SK-N-MC (cell line): ENCODE data around the gene PIAS4.

Experiments used
- DNase-seq: peaks from one replicate; pipeline ENCODE4 v3.0.0-alpha.2; 2011; ENCODE audit warnings: low read depth, low spot score
- H3K27ac ChIP-seq: fragments of 200-600 bp; sonication (generic); 2 replicates; pipeline ENCODE4 v1.5.1; 2016; ENCODE audit warnings: mixed run types
- H3K36me3 ChIP-seq: fragments of 200-600 bp; sonication (generic); 2 replicates; pipeline ENCODE4 v1.6.1; 2017; ENCODE audit warnings: antibody characterized with exemption, low read length, mixed read lengths; ENCODE audit not compliant: insufficient read depth
- H3K4me3 ChIP-seq: fragments of 200-600 bp; sonication (generic); 2 replicates; pipeline ENCODE4 v1.5.1; 2016
- H3K9ac ChIP-seq: fragments of 200-600 bp; sonication (generic); 2 replicates; pipeline ENCODE4 v1.8.0; 2017; ENCODE audit warnings: mixed run types, mixed read lengths; ENCODE audit not compliant: insufficient read length
- H3K9me3 ChIP-seq: fragments of 200-600 bp; sonication (generic); 2 replicates; pipeline ENCODE4 v1.6.1; 2017; ENCODE audit warnings: low read depth, mild to moderate bottlenecking, antibody characterized with exemption, low read length, moderate library complexity, mixed read lengths
- EZH2 ChIP-seq: fragments of 200-600 bp; sonication (generic); IDR thresholded peaks from one replicate; pipeline ENCODE4 v1.6.1; 2017; ENCODE audit warnings: antibody characterized with exemption
- FOXP2 ChIP-seq: optimal IDR thresholded peaks from 2 replicates; pipeline ENCODE3; 2011; ENCODE audit warnings: mild to moderate bottlenecking, moderate library complexity; ENCODE audit not compliant: insufficient read depth; ENCODE audit errors: extremely low read length, control extremely low read depth
- POLR2AphosphoS5 ChIP-seq: IDR thresholded peaks from 2 replicates; pipeline ENCODE4 v1.6.1; 2012; ENCODE audit warnings: mild to moderate bottlenecking, low read depth, low read length, borderline replicate concordance

The PIAS4 gene

DNA sequence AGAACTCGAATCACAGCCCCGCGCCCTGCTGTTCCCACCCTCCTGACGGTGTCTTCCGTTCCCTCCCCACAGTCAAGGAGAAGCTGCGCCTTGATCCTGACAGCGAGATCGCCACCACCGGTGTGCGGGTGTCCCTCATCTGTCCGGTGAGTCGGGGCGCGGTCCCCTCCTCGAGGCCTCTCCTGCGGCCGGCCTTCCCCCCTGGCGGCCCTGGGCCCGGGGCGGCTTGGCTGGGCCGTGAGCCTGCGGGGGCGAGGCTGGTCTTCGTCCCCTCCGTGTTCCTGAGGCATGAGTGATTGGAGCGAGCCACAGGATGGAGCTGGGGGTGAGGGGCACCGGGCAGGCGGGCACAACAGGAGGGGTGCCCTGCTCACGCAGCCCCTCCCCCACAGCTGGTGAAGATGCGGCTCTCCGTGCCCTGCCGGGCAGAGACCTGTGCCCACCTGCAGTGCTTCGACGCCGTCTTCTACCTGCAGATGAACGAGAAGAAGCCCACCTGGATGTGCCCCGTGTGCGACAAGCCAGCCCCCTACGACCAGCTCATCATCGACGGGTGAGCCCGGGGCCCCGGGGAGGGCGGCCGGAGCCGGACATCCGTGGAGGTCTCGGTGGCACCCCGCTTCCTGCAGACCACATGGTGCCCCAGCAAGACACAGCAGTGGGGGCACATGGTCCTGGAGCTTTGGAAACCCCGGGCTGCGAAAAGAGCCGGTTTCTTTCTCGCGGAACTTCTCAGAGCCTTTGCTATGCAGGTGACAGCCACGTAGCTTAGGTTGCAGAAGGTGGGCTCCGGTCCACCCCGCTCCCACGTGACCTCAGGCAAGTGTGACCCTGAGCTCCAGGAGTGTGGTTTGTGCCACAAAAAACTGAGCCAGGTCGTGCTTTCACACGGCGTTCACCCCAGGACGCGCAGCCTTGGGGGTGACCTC is 25.8 kb downstream of the PIAS4 start:
- peak overlapping the region; percentile 64; the same call in 1 of the 2 replicates for H3K27ac ChIP-seq
- peaks cover 37% of the 10 kb centered on the region for H3K36me3 ChIP-seq
- DNase-seq = no peak
- TF ChIP-seq POLR2AphosphoS5 = no peak
- no peak for TF ChIP-seq FOXP2
- no peak for TF ChIP-seq EZH2
- H3K9ac ChIP-seq = no peak overlapping the region
- no peaks in the 10 kb centered on the region for H3K9me3 ChIP-seq
- no peak overlapping the region for H3K4me3 ChIP-seq

DNA sequence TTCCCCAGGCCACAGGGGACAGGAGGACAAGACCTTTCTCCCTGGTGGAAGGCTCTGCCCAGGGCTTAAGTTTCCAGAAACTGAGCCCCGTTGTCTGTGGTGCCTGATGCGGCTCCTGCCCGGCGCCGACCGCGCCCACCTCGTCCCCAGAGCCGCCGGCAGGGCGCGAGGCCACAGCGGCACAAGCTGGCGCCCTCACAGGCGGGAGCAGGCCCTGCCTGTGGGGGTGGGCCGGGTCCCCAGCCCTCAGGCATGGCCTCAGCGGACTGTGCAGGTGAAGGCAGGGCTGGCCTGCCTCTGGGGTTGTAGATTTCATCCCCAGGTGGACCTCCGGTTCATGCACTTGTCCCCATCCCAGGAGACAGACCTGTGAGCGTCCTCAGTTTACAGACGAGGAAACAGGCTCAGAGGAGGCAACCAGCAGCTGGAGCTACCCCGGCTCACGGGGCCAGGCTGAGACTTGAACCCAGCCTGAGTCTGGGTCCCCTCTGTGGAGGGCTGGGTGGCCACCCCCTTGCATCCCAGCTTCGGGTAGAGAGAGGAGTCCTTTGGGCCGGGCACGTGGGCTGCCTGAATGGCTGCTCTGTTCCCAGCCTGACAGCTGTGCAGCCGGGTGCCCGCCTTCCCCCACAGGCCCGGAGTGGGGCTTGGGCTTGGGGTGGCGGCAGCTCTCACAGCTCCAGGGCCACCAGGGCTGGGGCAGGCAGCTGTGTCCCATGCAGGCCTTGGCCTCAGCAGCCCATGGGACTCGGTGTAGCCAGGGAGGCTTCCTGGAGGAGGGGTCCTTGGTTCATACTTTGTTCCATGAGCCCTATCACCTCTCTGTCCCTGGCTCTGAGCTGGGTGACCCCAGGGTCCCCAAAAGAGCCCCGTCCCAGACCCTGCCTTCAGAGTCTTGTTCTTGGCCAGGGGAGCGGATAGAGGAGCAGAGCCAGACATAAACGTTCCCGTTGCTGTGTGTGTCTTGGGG is 26.8 kb downstream of the PIAS4 start:
- no peak overlapping the region for H3K27ac ChIP-seq
- no peak overlapping the region for H3K9ac ChIP-seq
- peaks cover 29% of the 10 kb centered on the region for H3K36me3 ChIP-seq
- no peak for DNase-seq
- no peak for TF ChIP-seq EZH2
- TF ChIP-seq POLR2AphosphoS5 = no peak
- no peak for TF ChIP-seq FOXP2
- H3K9me3 ChIP-seq = no peaks in the 10 kb centered on the region
- no peak overlapping the region for H3K4me3 ChIP-seq

DNA sequence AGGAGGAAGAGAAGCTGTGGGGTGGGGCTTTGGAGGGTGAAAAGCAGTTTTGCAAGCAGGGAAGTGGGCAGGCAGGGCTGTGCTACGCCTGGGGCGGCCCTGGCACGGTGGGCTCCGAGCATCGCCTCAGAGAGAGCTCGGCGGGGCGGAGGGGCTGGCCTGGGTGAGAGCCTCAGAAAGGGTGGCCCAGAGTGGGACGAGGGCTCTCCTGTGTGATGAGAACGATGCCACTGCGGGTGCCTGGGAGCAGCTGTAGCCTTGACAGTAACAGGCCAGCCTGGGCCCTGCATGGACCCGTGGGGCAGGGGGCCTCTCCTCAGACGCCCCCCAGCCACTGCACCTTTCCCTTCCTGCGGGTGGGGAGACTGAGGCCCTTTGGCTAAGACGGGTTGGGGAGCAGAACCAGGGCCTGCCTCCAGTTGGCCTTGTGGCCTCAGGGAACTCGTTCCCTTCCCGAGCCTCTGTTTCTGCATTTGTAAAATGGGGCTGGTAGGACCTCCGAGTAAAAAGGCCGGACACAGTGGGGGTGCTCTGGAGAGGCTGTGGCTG is 27.6 kb downstream of the PIAS4 start:
- Histone ChIP-seq H3K9ac (no peak overlapping the region), H3K36me3 (peaks cover 27% of the 10 kb centered on the region), H3K27ac (no peak overlapping the region), H3K4me3 (no peak overlapping the region), H3K9me3 (no peaks in the 10 kb centered on the region)
- DNase-seq = no peak
- TF ChIP-seq EZH2 (no peak), FOXP2 (no peak), POLR2AphosphoS5 (no peak)

DNA sequence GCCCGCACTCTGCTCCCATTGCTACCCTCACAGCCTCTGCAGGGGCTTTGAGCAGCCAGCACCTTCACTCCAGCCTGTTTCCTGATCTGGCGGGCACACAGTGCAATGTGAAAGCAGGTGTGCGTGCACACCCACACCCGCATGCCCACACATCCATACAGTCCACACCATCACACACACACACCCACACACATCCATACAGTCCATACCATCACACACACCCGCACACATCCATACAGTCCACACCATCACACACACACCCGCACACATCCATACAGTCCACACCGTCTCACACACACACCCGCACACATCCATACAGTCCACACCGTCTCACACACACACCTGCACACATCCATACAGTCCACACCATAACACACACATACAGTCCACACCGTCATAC is 28.0 kb downstream of the PIAS4 start:
- Histone ChIP-seq H3K27ac (no peak overlapping the region), H3K36me3 (peaks cover 27% of the 10 kb centered on the region), H3K4me3 (no peak overlapping the region), H3K9me3 (no peaks in the 10 kb centered on the region), H3K9ac (no peak overlapping the region)
- DNase-seq = no peak
- TF ChIP-seq EZH2 (no peak), FOXP2 (no peak), POLR2AphosphoS5 (no peak; the same call in 1 of the 2 replicates)

DNA sequence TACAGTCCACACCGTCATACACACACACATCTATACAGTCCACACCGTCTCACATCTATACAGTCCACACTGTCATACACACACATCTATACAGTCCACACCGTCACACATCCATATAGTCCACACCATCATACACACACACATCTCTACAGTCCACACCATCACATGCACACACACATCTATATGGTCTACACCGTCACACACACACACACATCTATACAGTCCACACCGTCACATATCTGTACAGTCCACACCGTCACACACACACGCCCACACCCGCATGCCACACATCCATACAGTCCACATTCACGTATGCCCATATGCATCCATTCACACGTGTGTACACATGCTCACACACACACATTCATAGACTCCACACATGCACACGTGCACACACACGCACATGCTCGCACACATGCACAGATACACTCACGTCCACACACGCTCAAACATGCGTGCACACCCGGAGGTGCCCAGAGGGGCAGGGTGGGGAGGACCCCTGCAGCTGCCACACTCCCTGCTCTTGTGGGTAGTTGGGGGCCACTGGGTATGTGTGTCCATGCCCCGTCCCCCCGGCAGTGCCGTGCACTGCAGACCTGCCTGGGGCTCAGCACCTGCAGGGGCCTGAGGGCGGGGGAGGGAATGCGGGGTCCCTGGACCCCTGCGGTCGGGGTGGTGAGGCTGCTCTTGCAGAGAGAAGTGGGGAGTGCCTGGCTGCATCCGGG is 29.2 kb downstream of the PIAS4 start:
- H3K9me3 ChIP-seq = no peaks in the 10 kb centered on the region
- DNase-seq = no peak
- TF ChIP-seq EZH2 (no peak), FOXP2 (no peak), POLR2AphosphoS5 (no peak)
- H3K9ac ChIP-seq = no peak overlapping the region
- H3K36me3 ChIP-seq = peaks cover 27% of the 10 kb centered on the region
- H3K4me3 ChIP-seq = no peak overlapping the region
- no peak overlapping the region for H3K27ac ChIP-seq

DNA sequence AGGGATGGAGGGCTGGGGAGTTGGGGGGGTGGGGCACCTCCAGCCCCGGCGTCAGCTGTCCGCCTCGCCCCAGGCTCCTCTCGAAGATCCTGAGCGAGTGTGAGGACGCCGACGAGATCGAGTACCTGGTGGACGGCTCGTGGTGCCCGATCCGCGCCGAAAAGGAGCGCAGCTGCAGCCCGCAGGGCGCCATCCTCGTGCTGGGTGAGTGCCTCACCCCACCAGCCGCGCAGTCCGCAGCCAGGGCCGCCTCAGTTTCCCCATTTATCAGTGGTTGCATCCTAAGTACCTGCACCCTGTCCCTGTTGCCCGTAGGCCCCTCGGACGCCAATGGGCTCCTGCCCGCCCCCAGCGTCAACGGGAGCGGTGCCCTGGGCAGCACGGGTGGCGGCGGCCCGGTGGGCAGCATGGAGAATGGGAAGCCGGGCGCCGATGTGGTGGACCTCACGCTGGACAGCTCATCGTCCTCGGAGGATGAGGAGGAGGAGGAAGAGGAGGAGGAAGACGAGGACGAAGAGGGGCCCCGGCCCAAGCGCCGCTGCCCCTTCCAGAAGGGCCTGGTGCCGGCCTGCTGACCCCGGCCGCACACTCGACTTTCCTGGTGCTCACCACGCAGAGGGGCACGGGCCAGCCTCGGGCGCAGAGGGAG is 29.9 kb downstream of the PIAS4 start:
- TF ChIP-seq POLR2AphosphoS5 (no peak), EZH2 (no peak), FOXP2 (no peak)
- DNase-seq = no peak
- Histone ChIP-seq H3K4me3 (no peak overlapping the region), H3K9me3 (no peaks in the 10 kb centered on the region), H3K9ac (no peak overlapping the region), H3K27ac (no peak overlapping the region), H3K36me3 (peaks cover 27% of the 10 kb centered on the region; the same call in 1 of the 2 replicates)

DNA sequence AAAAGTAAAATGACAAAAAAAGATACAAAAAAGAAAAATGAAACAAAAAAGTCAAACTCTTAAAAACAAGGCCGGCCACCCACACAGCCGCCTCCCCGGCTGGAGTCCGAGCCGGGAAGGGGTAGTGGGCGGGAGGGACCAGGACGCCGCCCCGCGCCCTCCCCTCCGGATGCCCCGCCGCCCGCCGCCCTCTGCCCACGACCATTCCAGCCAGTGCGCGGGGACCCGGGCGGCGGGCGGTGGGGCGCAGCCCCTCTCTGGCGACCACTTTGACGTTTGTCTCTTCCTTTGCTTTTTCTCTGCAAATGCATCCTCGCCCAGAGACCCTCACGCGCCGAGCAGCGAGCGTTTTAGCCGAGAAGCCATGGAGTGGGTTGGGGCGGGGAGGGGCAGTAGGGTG is 30.5 kb downstream of the PIAS4 start:
- DNase-seq = no peak
- Histone ChIP-seq H3K9ac (no peak overlapping the region), H3K27ac (no peak overlapping the region), H3K9me3 (no peaks in the 10 kb centered on the region), H3K4me3 (no peak overlapping the region), H3K36me3 (peaks cover 22% of the 10 kb centered on the region; the same call in 1 of the 2 replicates)
- TF ChIP-seq FOXP2 (no peak), EZH2 (no peak), POLR2AphosphoS5 (no peak)
